Activated naive CD4-positive, alpha-beta T cell treated with anti-CD3 and anti-CD28 coated beads, Interleukin-2, amount 50 U/mL, for 72 hours (primary cell): ENCODE measurements around the gene ZFP36. TPM values are rescaled to one million over a fixed set of nuclear protein-coding genes. Genes with fewer than 3 reads are reported as not detected.

Experiments used
- ATAC-seq, 2 donors: fragments of 150-1000 bp; cut with Tn5 transposase; 2 replicates each; pipeline ENCODE4 v1.10.0; 2021; ENCODE audit warnings: mild to moderate bottlenecking in 2 of 2, moderate library complexity in 2 of 2
- DNase-seq, 2 donors: peaks; one replicate each; pipeline ENCODE4 v3.0.0; 2021 to 2022; ENCODE audit warnings: low spot score in 2 of 2
- H3K27ac Mint-ChIP-seq, 2 donors: one replicate each; pipeline ENCODE4 v1.8.0; 2022; ENCODE audit warnings: mild to moderate bottlenecking in 2 of 2, mixed read lengths in 2 of 2
- H3K36me3 Mint-ChIP-seq, 2 donors: one replicate each; pipeline ENCODE4 v1.8.0; 2022; ENCODE audit warnings: mixed read lengths in 2 of 2
- H3K9me3 Mint-ChIP-seq, 2 donors: one replicate each; pipeline ENCODE4 v1.8.0; 2022; ENCODE audit warnings: mixed read lengths in 2 of 2
- total RNA-seq, 2 donors: library from RNA; stranded (reverse); gene quantifications; one replicate each; pipeline ENCODE4 v1.2.3, GENCODE V29; 2022

The ZFP36 gene
- total RNA-seq, 2 donors from 2014 or later, result 59.7 to 183 TPM

DNA sequence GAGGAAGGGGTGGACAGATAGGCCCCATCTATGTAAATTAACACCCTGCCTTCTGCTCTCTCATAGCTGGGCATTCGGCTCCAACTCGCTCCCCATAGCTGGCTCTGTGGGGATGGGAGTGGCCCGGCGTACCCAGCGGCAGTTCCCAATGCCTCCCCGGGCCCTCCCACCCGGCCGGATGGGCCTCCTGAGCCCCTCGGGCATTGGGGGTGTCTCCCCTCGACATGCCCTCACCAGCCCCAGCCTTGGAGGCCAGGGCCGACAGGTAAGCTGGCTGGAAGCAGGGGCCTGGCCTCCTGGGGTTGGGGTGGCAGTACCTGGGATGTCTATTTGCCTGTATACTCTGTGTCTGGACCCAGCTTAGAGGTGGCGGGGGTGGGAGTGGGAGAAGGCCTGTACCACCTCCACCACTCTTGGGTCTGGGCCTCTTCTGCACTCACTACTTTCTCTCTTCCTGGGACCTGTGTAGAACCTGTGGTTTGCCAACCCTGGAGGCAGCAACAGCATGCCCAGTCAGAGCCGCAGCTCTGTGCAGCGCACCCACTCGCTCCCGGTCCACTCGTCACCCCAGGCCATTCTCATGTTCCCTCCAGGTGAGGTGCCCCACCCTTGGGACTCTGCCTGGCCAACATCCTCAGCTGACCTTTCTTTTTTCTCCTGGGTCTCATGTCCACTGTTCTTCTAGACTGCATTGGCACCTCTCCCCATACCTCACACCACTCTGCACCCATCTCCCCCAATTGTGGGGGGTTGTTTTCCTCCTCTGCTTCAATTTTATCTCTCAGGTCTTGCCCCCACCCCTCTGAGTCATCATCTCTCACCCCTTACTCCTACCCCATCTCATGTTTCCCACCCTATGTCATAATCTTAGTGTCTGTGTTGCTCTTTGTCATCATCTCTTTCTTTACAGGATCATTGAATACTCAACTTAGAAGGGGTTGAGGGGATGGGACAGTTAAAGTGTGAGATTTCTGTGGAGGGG, 25.8 kb upstream of the ZFP36 start:
- no peaks in the 10 kb centered on the region for H3K36me3 Mint-ChIP-seq
- H3K27ac Mint-ChIP-seq, result peak overlapping the region; percentile 72 to 82
- ATAC-seq (no peak), DNase-seq (no peak)
- no peaks in the 10 kb centered on the region for H3K9me3 Mint-ChIP-seq

GRCh38 chr19:39381910-39382611, 24.6 kb upstream of the ZFP36 start:
- peak in 1 of 2 donors; percentile 6 for ATAC-seq
- no peaks in the 10 kb centered on the region for H3K9me3 Mint-ChIP-seq
- DNase-seq, result no peak
- no peaks in the 10 kb centered on the region for H3K36me3 Mint-ChIP-seq
- peak overlapping the region; percentile 72 to 82 for H3K27ac Mint-ChIP-seq

DNA sequence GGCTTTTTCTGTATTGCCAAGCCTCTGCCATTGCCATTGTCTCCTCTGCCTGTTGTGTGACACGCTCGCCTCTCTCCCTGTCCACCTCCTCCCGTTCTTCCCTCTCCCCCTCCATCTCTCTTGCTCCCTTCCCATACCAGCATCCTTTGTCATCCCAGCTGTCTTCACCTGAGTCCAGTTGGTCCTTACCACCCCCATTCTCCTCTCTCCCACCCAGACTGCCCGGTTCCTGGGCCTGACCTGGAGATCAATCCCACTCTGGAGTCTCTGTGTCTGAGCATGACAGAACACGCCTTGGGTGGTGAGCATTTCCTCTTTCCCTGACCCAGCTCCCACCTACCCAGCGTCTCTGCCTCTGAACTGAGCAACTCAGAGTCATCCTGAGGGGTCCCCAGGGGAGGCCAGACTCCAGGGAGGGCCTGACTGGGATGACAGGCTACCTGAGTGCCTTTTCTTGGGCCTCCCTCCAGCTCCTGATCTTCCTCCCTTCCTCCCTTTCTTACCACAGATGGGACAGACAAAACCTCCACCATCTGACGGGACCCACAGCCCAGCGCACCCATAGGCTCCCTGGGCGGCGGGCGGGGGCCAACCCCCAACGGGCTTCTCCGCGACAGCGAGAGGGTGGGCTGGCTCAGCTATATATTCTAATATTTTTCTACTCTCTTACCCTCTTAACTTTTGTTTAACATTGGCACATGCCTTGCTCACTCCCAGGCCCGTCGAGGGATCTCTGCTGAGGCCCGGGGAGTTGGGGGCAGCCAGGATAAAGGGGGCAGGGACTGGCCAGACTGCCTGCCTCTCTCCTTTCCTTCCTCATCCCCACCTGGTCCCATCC, 23.4 kb upstream of the ZFP36 start:
- Mint-ChIP-seq H3K36me3 (no peaks in the 10 kb centered on the region), H3K9me3 (no peaks in the 10 kb centered on the region), H3K27ac (peak overlapping the region; percentile 77 to 82)
- DNase-seq (no peak), ATAC-seq (peak in 1 of 2 donors; percentile 12)

GRCh38 chr19:39384839-39385568, 21.6 kb upstream of the ZFP36 start:
- Mint-ChIP-seq H3K27ac (peak overlapping the region; percentile 66 to 92), H3K9me3 (no peaks in the 10 kb centered on the region), H3K36me3 (peaks cover 0 to 8% of the 10 kb centered on the region in 2 donors)
- ATAC-seq, result peak in 1 of 2 donors; percentile 11
- no peak for DNase-seq

- ATAC-seq, result no peak
- peaks cover 0 to 13% of the 10 kb centered on the region in 2 donors for H3K36me3 Mint-ChIP-seq
- peak overlapping the region; percentile 66 to 92 for H3K27ac Mint-ChIP-seq
- no peak for DNase-seq
- no peaks in the 10 kb centered on the region for H3K9me3 Mint-ChIP-seq
Observed at GRCh38 chr19:39385629-39386411, 20.8 kb upstream of the ZFP36 start.

GRCh38 chr19:39386557-39386956, 20.1 kb upstream of the ZFP36 start:
- ATAC-seq, result no peak
- no peak for DNase-seq
- peaks cover 4 to 17% of the 10 kb centered on the region in 2 donors for H3K36me3 Mint-ChIP-seq
- H3K9me3 Mint-ChIP-seq, result no peaks in the 10 kb centered on the region
- H3K27ac Mint-ChIP-seq, result peak overlapping the region; percentile 66 to 85

- H3K36me3 Mint-ChIP-seq, result peaks cover 10 to 21% of the 10 kb centered on the region in 2 donors
- H3K27ac Mint-ChIP-seq, result peak overlapping the region; percentile 41 to 99
- H3K9me3 Mint-ChIP-seq, result no peaks in the 10 kb centered on the region
- no peak for DNase-seq
- ATAC-seq, result no peak
Observed at GRCh38 chr19:39388657-39389056, 18.0 kb upstream of the ZFP36 start.

DNA sequence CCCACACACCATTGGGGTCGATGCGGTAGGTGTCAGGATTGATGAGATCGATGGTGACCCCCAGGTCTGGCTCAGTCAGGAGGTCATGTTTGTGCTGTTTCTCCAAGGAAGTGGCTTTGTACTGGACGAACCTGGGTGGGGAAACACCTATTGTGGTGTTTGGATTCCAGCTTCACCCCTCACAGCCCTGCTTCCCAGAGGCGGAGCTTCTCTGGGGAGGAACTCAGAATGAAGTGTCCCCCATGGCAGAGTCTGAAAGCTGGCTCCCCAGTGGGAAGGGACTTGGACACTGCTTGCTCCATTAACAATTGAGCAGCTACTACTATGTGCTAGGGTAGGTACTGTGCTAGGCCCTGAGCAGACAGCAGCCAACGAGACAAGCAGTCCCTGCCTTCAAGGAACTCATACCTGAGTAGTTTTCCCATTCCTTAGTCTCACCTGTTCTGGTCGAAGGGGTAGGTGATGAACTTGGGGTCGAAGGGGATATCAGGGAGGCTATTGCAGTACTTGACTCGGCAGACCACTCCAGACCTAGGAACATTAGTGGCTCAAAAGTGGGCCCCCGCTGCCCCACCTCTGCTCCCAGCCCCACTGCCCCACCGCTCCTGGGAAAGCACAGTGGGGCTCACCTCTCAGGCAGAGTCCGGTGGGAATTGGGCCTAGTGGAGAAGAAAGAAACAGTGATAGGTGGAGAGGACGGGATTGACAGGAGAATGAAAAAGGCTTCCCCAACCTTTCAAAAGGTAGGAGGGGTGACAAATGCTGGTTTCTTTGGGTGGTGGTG, 16.8 kb upstream of the ZFP36 start:
- peaks cover 14 to 21% of the 10 kb centered on the region in 2 donors for H3K36me3 Mint-ChIP-seq
- ATAC-seq, result no peak
- no peak for DNase-seq
- no peaks in the 10 kb centered on the region for H3K9me3 Mint-ChIP-seq
- H3K27ac Mint-ChIP-seq, result peak overlapping the region; percentile 99

DNA sequence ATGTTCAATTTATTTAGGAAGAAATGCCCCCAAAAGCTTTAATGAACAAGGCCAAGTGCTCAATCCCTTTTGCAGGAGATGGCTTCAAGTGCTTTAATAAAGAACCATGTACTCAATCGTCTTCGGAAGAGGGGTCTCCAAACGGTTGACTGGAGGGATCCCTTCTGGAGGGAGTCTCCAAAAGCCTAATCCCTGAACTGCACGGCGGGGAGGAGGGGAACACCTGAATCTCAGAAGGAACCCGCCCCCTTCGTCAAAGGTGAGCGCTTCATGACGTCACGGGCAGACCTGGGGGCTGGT, 16.2 kb upstream of the ZFP36 start:
- DNase-seq (no peak), ATAC-seq (no peak)
- no peaks in the 10 kb centered on the region for H3K9me3 Mint-ChIP-seq
- H3K27ac Mint-ChIP-seq, result peak overlapping the region; percentile 99
- H3K36me3 Mint-ChIP-seq, result peaks cover 20 to 26% of the 10 kb centered on the region in 2 donors

- Mint-ChIP-seq H3K27ac (peak within 1 kb of the TSS; percentile 99), H3K36me3 (peaks cover 25 to 26% of the 10 kb centered on the region in 2 donors), H3K9me3 (no peaks in the 10 kb centered on the region)
- DNase-seq (peak; percentile 91 to 95), ATAC-seq (peak; percentile 96 to 98)
Observed at GRCh38 chr19:39390751-39391437, 15.8 kb upstream of the ZFP36 start, which contains the start of the genes MED29 and PAF1. TSS of gene MED29 (plus strand) at chr19:39391378. CDS start at chr19:39391423, 45 bp downstream. TSS of gene PAF1 (minus strand) at chr19:39391106. CDS start at chr19:39390864, 242 bp downstream.

DNA sequence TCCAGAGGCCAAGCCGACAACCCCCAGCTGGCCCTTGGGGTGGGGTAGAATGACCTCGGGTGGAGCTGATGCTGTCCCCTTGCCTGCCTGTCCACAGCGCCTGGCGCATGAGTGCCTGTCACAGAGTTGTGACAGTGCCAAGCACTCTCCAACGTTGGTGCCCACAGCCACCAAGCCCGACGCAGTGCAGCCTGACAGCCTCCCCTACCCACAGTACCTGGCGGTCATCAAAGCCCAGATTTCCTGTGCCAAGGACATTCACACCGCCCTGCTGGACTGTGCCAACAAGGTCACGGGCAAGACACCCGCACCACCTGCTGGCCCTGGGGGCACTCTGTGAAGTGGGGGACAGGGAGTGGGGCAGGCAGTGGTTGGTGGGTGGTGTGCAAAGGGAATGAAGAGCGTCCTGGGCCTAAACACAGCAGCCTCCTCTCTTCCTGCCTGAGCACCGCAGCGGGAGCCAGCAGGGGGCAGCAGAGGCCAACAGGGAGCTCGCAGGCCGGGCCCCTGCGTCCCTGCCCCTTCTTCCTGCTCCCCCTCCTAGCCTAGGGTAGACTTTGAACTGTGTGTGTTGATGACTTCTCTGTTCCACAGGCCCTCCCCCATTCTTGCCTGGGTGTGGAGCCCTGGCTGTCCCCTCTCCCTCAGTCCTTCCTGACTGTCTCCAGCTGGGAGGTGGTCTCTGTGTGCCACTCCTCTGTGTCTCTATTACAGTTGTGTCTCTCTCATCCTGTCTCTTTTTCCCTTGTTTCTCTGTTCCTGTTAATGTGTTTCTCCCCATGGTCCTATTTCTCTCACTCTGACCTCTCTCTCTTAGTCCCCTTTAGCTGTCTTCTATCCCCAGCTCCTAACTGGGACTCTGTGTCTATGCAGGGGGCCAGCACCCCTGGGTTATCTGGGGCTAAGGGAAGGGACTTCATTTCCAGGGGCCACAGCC, 9.0 kb upstream of the ZFP36 start:
- DNase-seq (peak; percentile 89 to 98), ATAC-seq (peak; percentile 32 to 73)
- H3K9me3 Mint-ChIP-seq, result no peaks in the 10 kb centered on the region
- H3K36me3 Mint-ChIP-seq, result peaks cover 9 to 21% of the 10 kb centered on the region in 2 donors
- peak overlapping the region; percentile 89 to 99 for H3K27ac Mint-ChIP-seq

GRCh38 chr19:39398297-39398864, 8.3 kb upstream of the ZFP36 start:
- ATAC-seq (peak; percentile 14 to 25), DNase-seq (peak; percentile 60 to 81)
- H3K27ac Mint-ChIP-seq, result peak overlapping the region; percentile 89 to 99

DNA sequence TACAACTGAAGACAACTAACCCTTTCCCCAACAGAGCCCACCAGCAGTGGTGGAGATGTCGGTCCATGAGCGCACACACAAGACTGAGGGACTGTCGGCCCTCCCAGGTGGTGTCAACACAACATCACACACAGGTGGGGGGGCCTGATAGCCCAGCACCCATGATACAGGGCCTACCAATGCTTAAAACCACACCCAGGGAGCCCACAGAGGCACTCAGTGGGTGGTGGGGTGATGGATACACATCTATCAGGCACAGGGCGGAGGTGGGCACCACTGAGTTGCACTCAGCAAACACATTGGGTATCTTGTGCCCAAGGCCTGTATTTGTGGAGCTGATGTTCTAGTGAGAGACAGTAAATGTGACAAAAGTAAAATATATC, 7.0 kb upstream of the ZFP36 start:
- Mint-ChIP-seq H3K36me3 (peaks cover 5 to 12% of the 10 kb centered on the region in 2 donors), H3K9me3 (no peaks in the 10 kb centered on the region), H3K27ac (peak overlapping the region in 1 of 2 donors; percentile 99)
- DNase-seq (no peak), ATAC-seq (no peak)

More at GRCh38 chr19:39398297-39398864, 8.3 kb upstream of the ZFP36 start:
- Mint-ChIP-seq H3K36me3 (peaks cover 8 to 19% of the 10 kb centered on the region in 2 donors), H3K9me3 (no peaks in the 10 kb centered on the region)
